Neural cell (in vitro differentiated cells): ENCODE measurements around the gene SND1. TPM values are rescaled to one million over a fixed set of nuclear protein-coding genes. Genes with fewer than 3 reads are reported as not detected.

Source experiments
- H2AFZ ChIP-seq: fragments of 200-600, 300-800 bp; sonication (generic), shearing (Covaris generic); 2 replicates; pipeline ENCODE4 v1.6.0; 2014; ENCODE audit warnings: low read depth, mild to moderate bottlenecking, antibody characterized with exemption, low read length, moderate library complexity
- H3F3A ChIP-seq: fragments of 200-600 bp; shearing (Covaris generic); 2 replicates; pipeline ENCODE4 v1.6.1; 2016; ENCODE audit warnings: mild to moderate bottlenecking, moderate library complexity, mixed read lengths, antibody characterized with exemption, low read length; ENCODE audit not compliant: insufficient read depth, poor library complexity, severe bottlenecking
- H3K27ac ChIP-seq: fragments of 200-600, 300-800 bp; sonication (generic), shearing (Covaris generic); 2 replicates; pipeline ENCODE4 v1.5.1; 2014; ENCODE audit warnings: mild to moderate bottlenecking, low read length, moderate library complexity
- H3K27me3 ChIP-seq: fragments of 300-800, 200-600 bp; sonication (generic), shearing (Covaris generic); 2 replicates; pipeline ENCODE4 v1.6.0; 2014; ENCODE audit warnings: mild to moderate bottlenecking, low read depth, low read length, moderate library complexity; ENCODE audit not compliant: insufficient read depth
- H3K36me3 ChIP-seq: fragments of 300-800, 200-600 bp; sonication (generic), shearing (Covaris generic); 2 replicates; pipeline ENCODE4 v1.5.1; 2014; ENCODE audit warnings: mild to moderate bottlenecking, antibody characterized with exemption, low read length, moderate library complexity; ENCODE audit not compliant: insufficient read depth
- H3K4me2 ChIP-seq: fragments of 300-800, 200-600 bp; sonication (generic), shearing (Covaris generic); 2 replicates; pipeline ENCODE4 v1.6.0; 2014; ENCODE audit warnings: mild to moderate bottlenecking, low read length
- H3K4me3 ChIP-seq: fragments of 300-800, 200-600 bp; sonication (generic), shearing (Covaris generic); 2 replicates; pipeline ENCODE4 v1.5.1; 2014; ENCODE audit warnings: mild to moderate bottlenecking, low read length, moderate library complexity
- H3K79me2 ChIP-seq: fragments of 200-600 bp; shearing (Covaris generic); replicated peaks from 2 replicates; pipeline ENCODE4 v1.6.0; 2014; ENCODE audit warnings: mild to moderate bottlenecking, low read length, moderate library complexity; ENCODE audit not compliant: insufficient read depth
- H3K9ac ChIP-seq: fragments of 300-800, 200-600 bp; sonication (generic), shearing (Covaris generic); 2 replicates; pipeline ENCODE4 v1.6.1; 2016; ENCODE audit warnings: mild to moderate bottlenecking, low read length, mixed read lengths
- H3K9me2 ChIP-seq: fragments of 200-600 bp; shearing (Covaris generic); 2 replicates; pipeline ENCODE4 v1.6.1; 2016; ENCODE audit warnings: mild to moderate bottlenecking, low read length, mixed read lengths; ENCODE audit not compliant: insufficient read depth
- H3K9me3 ChIP-seq: fragments of 200-600, 300-800 bp; sonication (generic), shearing (Covaris generic); 2 replicates; pipeline ENCODE4 v1.6.1; 2016; ENCODE audit warnings: mild to moderate bottlenecking, mixed run types, low read length, moderate library complexity, mixed read lengths
- H4K20me1 ChIP-seq: fragments of 200-600 bp; shearing (Covaris generic); 2 replicates; pipeline ENCODE4 v1.6.1; 2016; ENCODE audit warnings: mild to moderate bottlenecking, mixed run types; ENCODE audit not compliant: insufficient read depth
- CTCF ChIP-seq: fragments of 450-650 bp; IDR thresholded peaks from 2 replicates; pipeline ENCODE4 v1.5.1; 2014; ENCODE audit warnings: antibody characterized with exemption, mild to moderate bottlenecking, moderate library complexity; ENCODE audit not compliant: poor library complexity, severe bottlenecking
- EP300 ChIP-seq: fragments of 450-650 bp; conservative IDR thresholded peaks from 2 replicates; pipeline ENCODE4 v1.6.1; 2014; ENCODE audit warnings: antibody characterized with exemption, mild to moderate bottlenecking, moderate library complexity; ENCODE audit not compliant: poor library complexity, severe bottlenecking
- EZH2 ChIP-seq: fragments of 200-600, 300-800 bp; shearing (Covaris generic), sonication (generic); IDR thresholded peaks from 2 replicates; pipeline ENCODE4 v1.6.1; 2014; ENCODE audit warnings: antibody characterized with exemption, low read length, borderline replicate concordance, mild to moderate bottlenecking; ENCODE audit not compliant: insufficient read depth, poor library complexity, severe bottlenecking
- MXI1 ChIP-seq: fragments of 450-650 bp; conservative IDR thresholded peaks from 2 replicates; pipeline ENCODE4 v1.6.1; 2014; ENCODE audit warnings: antibody characterized with exemption, mild to moderate bottlenecking; ENCODE audit not compliant: poor library complexity, severe bottlenecking
- POLR2AphosphoS5 ChIP-seq: IDR thresholded peaks from 2 replicates; pipeline ENCODE4 v1.6.1; 2012
- RAD21 ChIP-seq: fragments of 450-650 bp; conservative IDR thresholded peaks from 2 replicates; pipeline ENCODE4 v1.6.1; 2014; ENCODE audit warnings: antibody characterized with exemption, mild to moderate bottlenecking, moderate library complexity
- REST ChIP-seq: IDR thresholded peaks from 2 replicates; pipeline ENCODE4 v1.6.1; 2012; ENCODE audit warnings: borderline replicate concordance
- SMC3 ChIP-seq: fragments of 450-650 bp; conservative IDR thresholded peaks from 2 replicates; pipeline ENCODE4 v1.6.1; 2014; ENCODE audit warnings: antibody characterized with exemption, mild to moderate bottlenecking, moderate library complexity; ENCODE audit not compliant: poor library complexity
- TAF1 ChIP-seq: IDR thresholded peaks from 2 replicates; pipeline ENCODE4 v1.6.1; 2012; ENCODE audit warnings: low read depth
- polyA plus RNA-seq: library from polyadenylated mRNA; depleted of rRNA; stranded (reverse); fragments of >200 nt; gene quantifications from 2 replicates; pipeline ENCODE4 v1.2.3, GENCODE V29; 2014

The SND1 gene
- polyA plus RNA-seq, 1 donor from 2014 or later: 37.4 TPM

- H3K9me3 ChIP-seq: no peaks in the 10 kb centered on the region
- H3K79me2 ChIP-seq: no peaks in the 10 kb centered on the region
- no peak overlapping the region for H3K27ac ChIP-seq
- H3K9ac ChIP-seq: no peak overlapping the region
- H3K27me3 ChIP-seq: no peaks in the 10 kb centered on the region
- H3K36me3 ChIP-seq: no peaks in the 10 kb centered on the region
- no peak overlapping the region for H3K4me2 ChIP-seq
- no peak overlapping the region for H2AFZ ChIP-seq
- no peaks in the 10 kb centered on the region for H3F3A ChIP-seq
- TF ChIP-seq POLR2AphosphoS5 (no peak), CTCF (no peak), MXI1 (no peak), EZH2 (no peak), TAF1 (no peak), SMC3 (no peak), REST (no peak), RAD21 (no peak), EP300 (no peak)
- no peaks in the 10 kb centered on the region for H4K20me1 ChIP-seq
- no peak overlapping the region for H3K4me3 ChIP-seq
- no peaks in the 10 kb centered on the region for H3K9me2 ChIP-seq
These were observed 206.3 kb downstream of the SND1 start for GRCh38 chr7:127858091-127858914.

- H3K9ac ChIP-seq: no peak overlapping the region
- no peaks in the 10 kb centered on the region for H3K79me2 ChIP-seq
- H3K27me3 ChIP-seq: no peaks in the 10 kb centered on the region
- H3K27ac ChIP-seq: no peak overlapping the region
- no peak overlapping the region for H3K4me3 ChIP-seq
- no peak overlapping the region for H3K4me2 ChIP-seq
- H3F3A ChIP-seq: no peaks in the 10 kb centered on the region
- no peak for TF ChIP-seq RAD21
- no peak for TF ChIP-seq TAF1
- no peak for TF ChIP-seq MXI1
- TF ChIP-seq SMC3: no peak
- TF ChIP-seq EP300: no peak
- no peak for TF ChIP-seq REST
- no peak for TF ChIP-seq POLR2AphosphoS5
- TF ChIP-seq CTCF: no peak
- no peaks in the 10 kb centered on the region for H3K9me3 ChIP-seq
- no peaks in the 10 kb centered on the region for H3K36me3 ChIP-seq
- no peaks in the 10 kb centered on the region for H4K20me1 ChIP-seq
- H3K9me2 ChIP-seq: no peaks in the 10 kb centered on the region
- no peak overlapping the region for H2AFZ ChIP-seq
These were observed 206.9 kb downstream of the SND1 start for GRCh38 chr7:127858915-127859189.
